GM21737 (cell line): Measurements from ENCODE around the gene RPS6KA1.
"Not testable (repeated sequence)": the region's sequence is repeated elsewhere in the genome, so short reads cannot be mapped to it uniquely, and the experiment has no call there.

ENCODE experiments used
- ATAC-seq: cut with Tn5 transposase; IDR thresholded peaks from one replicate; pipeline ENCODE4 v1.9.1; 2021; ENCODE audit warnings: mild to moderate bottlenecking, moderate library complexity; ENCODE audit not compliant: unreplicated experiment

The RPS6KA1 gene

GRCh38 chr1:26593385-26593784, 63.8 kb downstream of the RPS6KA1 start:
- no peak for ATAC-seq

DNA sequence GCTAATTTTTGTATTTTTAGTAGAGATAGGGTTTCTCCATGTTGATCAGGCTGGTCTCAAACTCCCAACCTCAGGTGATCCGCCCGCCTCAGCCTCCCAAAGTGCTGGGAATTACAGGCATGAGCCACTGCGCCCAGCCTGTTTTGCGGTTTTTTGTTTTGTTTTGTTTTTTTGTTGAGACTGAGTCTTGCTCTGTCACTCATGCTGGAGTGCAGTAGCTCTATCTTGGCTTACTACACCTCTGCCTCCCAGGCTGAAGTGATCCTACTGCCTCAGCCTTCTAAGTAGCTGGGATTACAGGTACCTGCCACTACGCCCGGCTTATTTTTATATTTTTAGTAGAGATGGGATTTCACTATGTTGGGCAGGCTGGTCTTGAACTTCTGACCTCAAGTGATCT, 65.0 kb downstream of the RPS6KA1 start:
- ATAC-seq, result not testable (repeated sequence)

DNA sequence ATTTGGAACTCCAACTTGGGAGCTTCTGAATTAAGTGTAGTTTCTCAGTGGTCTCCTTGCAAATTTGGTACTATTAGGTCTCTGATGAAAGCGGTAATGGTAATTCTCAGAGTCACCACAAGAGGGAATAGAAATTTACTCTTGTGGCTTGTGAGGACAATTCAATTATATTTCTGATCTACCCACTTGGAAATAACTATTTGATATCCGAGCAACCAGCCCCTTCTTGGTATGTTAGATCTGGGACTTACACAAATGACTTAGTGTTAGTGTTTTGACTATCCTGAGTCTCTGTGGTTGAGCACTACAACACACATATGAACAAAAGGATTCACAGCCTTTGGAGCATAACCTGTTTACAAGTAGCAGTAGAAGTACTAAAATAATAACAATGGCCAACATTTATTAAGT, 68.1 kb downstream of the RPS6KA1 start:
- no peak for ATAC-seq

GRCh38 chr1:26598890-26599289, 69.3 kb downstream of the RPS6KA1 start:
- ATAC-seq, result no peak

GRCh38 chr1:26602378-26602959, 72.9 kb downstream of the RPS6KA1 start:
- no peak for ATAC-seq

- no peak for ATAC-seq
These were observed 74.3 kb downstream of the RPS6KA1 start for GRCh38 chr1:26603856-26604255.

DNA sequence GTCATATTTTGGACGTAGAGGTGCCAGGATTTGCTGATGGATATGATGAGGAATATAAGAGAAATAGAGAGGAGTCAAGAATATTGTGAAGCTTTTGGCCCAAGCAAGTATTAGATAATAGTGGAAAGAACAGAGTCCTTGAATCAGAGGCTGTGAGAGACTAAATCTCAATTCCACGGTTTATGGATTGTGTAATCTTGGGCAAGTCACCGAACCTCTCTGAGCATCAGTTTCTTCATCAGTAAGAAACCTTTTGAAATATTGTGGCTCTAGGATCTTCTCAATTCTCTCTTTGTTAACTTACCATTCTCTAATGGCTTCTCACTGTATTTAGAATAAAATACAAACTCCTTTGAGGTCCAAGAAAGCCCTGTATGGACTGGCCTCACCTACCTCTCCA, 77.6 kb downstream of the RPS6KA1 start:
- ATAC-seq, result no peak

DNA sequence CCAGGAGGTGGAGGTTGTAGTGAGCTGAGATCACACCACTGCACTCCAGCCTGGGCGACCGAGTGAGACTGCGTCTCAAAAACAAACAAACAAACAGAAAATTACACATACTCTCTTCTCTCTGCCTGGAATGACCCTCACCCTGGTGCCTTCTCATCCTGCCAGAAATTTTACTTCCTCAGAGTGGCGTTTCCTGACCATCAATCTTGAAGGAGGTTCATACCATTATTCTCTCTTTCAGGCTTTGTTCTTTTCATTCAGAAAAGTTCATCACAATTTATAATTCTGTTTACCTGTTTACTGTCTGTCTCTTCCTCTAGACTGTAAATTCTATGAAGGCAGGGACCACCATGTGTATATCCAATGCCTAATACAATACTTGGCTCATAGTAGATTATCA, 79.3 kb downstream of the RPS6KA1 start:
- no peak for ATAC-seq

- no peak for ATAC-seq
These were observed 81.2 kb downstream of the RPS6KA1 start for GRCh38 chr1:26610781-26611180.

DNA sequence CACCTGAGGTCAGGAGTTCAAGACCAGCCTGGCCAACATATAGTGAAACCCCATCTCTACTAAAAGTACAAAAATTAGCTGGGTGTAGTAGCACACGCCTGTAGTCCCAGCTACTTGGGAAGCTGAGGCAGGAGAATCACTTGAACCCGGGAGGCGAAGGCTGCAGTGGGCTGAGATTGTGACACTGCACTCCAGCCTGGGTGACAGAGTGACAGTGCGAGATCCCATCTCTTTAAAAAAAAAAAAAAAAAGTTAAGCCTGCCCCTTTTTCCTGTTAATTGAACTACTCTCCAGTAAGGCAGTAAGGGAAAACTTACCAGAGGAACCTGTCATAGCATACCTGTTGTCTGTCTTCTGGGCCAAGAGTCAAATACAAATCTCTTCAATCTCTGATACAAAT, 83.1 kb downstream of the RPS6KA1 start:
- not testable (repeated sequence) for ATAC-seq

DNA sequence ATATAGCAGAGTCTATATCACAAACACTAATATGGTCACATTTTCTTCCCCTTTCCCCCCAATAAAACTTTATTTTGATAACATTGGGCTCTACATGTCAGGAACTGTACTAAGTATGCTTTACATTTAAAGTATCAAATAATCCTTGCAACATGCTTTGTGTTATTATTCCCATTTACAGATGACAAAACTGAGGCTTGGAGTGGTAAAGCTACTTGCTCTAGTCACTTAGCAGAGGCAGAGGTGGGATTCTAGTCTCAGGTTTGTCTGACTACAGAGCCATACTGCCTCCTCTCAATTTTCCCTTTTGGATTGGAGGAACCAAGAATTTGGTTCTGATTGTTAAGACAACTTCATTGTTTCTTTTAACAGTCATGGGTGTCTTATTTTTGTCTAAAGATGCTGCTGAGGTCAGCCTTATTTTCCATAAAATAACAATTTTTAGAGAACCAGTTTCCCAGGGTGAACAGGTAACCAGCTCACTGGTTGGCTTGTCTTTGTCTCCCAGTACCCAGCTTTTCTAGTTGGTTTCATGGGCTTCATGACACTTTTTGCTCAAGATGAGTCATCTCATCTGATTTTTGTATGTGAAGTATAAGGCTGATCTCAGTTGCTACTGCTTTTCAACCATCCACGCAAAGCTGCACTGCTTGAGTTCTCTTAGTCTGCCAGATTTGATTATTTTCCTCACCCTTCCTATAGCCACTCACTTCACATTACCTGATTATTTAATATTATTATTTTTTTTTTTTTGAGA, 85.3 kb downstream of the RPS6KA1 start:
- ATAC-seq, result no peak

DNA sequence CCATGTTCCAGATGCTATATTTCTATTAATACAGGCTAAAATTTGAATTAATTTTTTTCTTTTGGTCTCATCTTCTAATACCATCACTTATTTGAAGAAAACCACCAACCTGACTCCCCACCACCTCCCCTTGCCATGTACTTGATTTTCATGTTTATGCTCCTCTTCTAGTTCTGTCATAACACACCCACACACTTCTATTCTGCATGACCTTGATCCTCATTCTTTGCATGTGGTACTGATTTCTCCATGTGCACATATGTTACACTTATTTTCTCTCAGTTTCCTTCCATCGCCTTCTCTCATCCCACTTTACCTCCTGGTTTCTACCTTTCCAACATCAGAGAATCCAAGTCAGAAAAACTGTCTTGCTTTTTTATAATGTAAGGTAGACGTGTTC, 87.3 kb downstream of the RPS6KA1 start:
- no peak for ATAC-seq

- ATAC-seq, result no peak
These were observed 89.0 kb downstream of the RPS6KA1 start for GRCh38 chr1:26618561-26618960.
